OCI-LY7 (cell line): ENCODE data around the gene KIRREL3. TPM values are rescaled to one million over a fixed set of nuclear protein-coding genes. Genes with fewer than 3 reads are reported as not detected.

Experiments used
- BruUV-seq: library from RNA; stranded (reverse); fragments of 400-500 nt; replicated peaks from 2 replicates; lab custom pipeline; 2021; lab: Mats Ljungman, UMichigan
- CTCF ChIA-PET: fragments of 300-600 bp; sonication (Branson Sonifier 250); formaldehyde crosslinking; loops from one replicate; lab custom pipeline; 2022; ENCODE audit warnings: antibody characterized with exemption; ENCODE audit not compliant: unreplicated experiment; lab: Charles Lee
- POLR2A ChIA-PET: fragments of 300-600 bp; sonication (Branson Sonifier 250); formaldehyde crosslinking; loops from one replicate; lab custom pipeline; 2022; ENCODE audit warnings: antibody characterized with exemption; lab: Charles Lee
- DNase-seq: peaks from one replicate; pipeline ENCODE4 v3.0.0-alpha.2; 2015; ENCODE audit warnings: low spot score
- H2AFZ ChIP-seq: fragments of 200-600 bp; sonication (generic), shearing (Covaris generic); 2 replicates; pipeline ENCODE4 v1.6.1; 2014; ENCODE audit warnings: mild to moderate bottlenecking, antibody characterized with exemption, low read length, moderate library complexity
- H3K27ac ChIP-seq: fragments of 200-600 bp; sonication (generic); 2 replicates; pipeline ENCODE4 v1.5.1; 2014; ENCODE audit warnings: mixed run types, low read depth, mild to moderate bottlenecking, moderate library complexity, low read length, inconsistent platforms; ENCODE audit not compliant: poor library complexity, severe bottlenecking
- H3K36me3 ChIP-seq: fragments of 200-600 bp; sonication (generic); 2 replicates; pipeline ENCODE4 v1.6.1; 2014; ENCODE audit warnings: mild to moderate bottlenecking, antibody characterized with exemption, low read length, moderate library complexity, mixed read lengths; ENCODE audit not compliant: insufficient read depth
- H3K4me1 ChIP-seq: fragments of 200-600 bp; sonication (generic); 2 replicates; pipeline ENCODE4 v1.5.1; 2014; ENCODE audit warnings: mild to moderate bottlenecking, low read length; ENCODE audit not compliant: insufficient read depth, poor library complexity, severe bottlenecking
- H3K4me2 ChIP-seq: fragments of 200-600 bp; sonication (generic); 2 replicates; pipeline ENCODE4 v1.6.1; 2014; ENCODE audit warnings: mild to moderate bottlenecking, low read length
- H3K4me3 ChIP-seq: fragments of 200-600 bp; sonication (generic); 2 replicates; pipeline ENCODE4 v1.5.1; 2014; ENCODE audit warnings: mild to moderate bottlenecking, low read depth, low read length; ENCODE audit not compliant: poor library complexity, severe bottlenecking
- H3K79me2 ChIP-seq: fragments of 200-600 bp; sonication (generic); 2 replicates; pipeline ENCODE4 v1.6.1; 2016; ENCODE audit warnings: low read depth, mild to moderate bottlenecking, low read length, moderate library complexity, mixed read lengths; ENCODE audit not compliant: insufficient read depth
- H3K9me2 ChIP-seq: fragments of 200-600 bp; sonication (generic); 2 replicates; pipeline ENCODE4 v1.6.1; 2016; ENCODE audit warnings: mild to moderate bottlenecking, low read length, mixed read lengths; ENCODE audit not compliant: insufficient read depth
- H3K9me3 ChIP-seq: fragments of 200-600 bp; sonication (generic); 2 replicates; pipeline ENCODE4 v1.6.1; 2014; ENCODE audit warnings: mild to moderate bottlenecking, mixed run types, low read length, mixed read lengths
- H4K20me1 ChIP-seq: fragments of 200-600 bp; sonication (generic); 2 replicates; pipeline ENCODE4 v1.6.1; 2014; ENCODE audit warnings: mild to moderate bottlenecking, antibody characterized with exemption, low read length, moderate library complexity, mixed read lengths; ENCODE audit not compliant: insufficient read depth
- CTCF ChIP-seq: fragments of 200-600 bp; sonication (generic); conservative IDR thresholded peaks from 2 replicates; pipeline ENCODE4 v1.5.1; 2014; ENCODE audit warnings: mild to moderate bottlenecking, antibody characterized with exemption, low read length, moderate library complexity, mixed read lengths
- EZH2phosphoT487 ChIP-seq: fragments of 200-600 bp; sonication (generic); IDR thresholded peaks from 2 replicates; pipeline ENCODE4 v1.6.1; 2018; ENCODE audit warnings: low read depth, borderline replicate concordance, mild to moderate bottlenecking, mixed run types, antibody characterized with exemption, low read length, moderate library complexity, mixed read lengths
- intact Hi-C: fragments of 100-400 bp; cut with micrococcal nuclease; formaldehyde crosslinking; loops from one replicate; pipeline ENCODE4 v1.10.0; 2022; ENCODE audit not compliant: unreplicated experiment
- total RNA-seq, 2 experiments: library from RNA; depleted of rRNA in 1 of 2; stranded (reverse); fragments of >200 nt in 1 of 2; shearing (Covaris generic) in 1 of 2; gene quantifications; 2 replicates each; pipeline ENCODE4 v1.2.3, GENCODE V29; 2014 to 2022

Gene KIRREL3
- total RNA-seq, 2 experiments from 2014 or later, result not detected

- H4K20me1 ChIP-seq, result no peaks in the 10 kb centered on the region
- TF ChIP-seq EZH2phosphoT487 (no peak), CTCF (no peak)
- no peaks in the 10 kb centered on the region for H3K36me3 ChIP-seq
- POLR2A ChIA-PET, result interaction anchor here (1.1 kb wide), 1 partner anchor 15 kb away, joined by 3 read pairs; no protein-coding TSS in a partner anchor
- intact Hi-C loops, result no loop called here
- H3K4me1 ChIP-seq, result no peaks in the 10 kb centered on the region
- H3K4me3 ChIP-seq, result no peak overlapping the region
- H3K4me2 ChIP-seq, result no peak overlapping the region
- no peaks in the 10 kb centered on the region for H3K79me2 ChIP-seq
- H3K27ac ChIP-seq, result no peak overlapping the region
- CTCF ChIA-PET, result no interaction called here
- BruUV-seq, result no TSS peak
- DNase-seq, result no peak
- no peaks in the 10 kb centered on the region for H3K9me2 ChIP-seq
- H3K9me3 ChIP-seq, result no peaks in the 10 kb centered on the region
- H2AFZ ChIP-seq, result no peak overlapping the region
Measured at GRCh38 chr11:126599217-126599897, 401.2 kb downstream of the KIRREL3 start.

GRCh38 chr11:126598344-126599216 lies 402.0 kb downstream of the KIRREL3 start:
- ChIA-PET POLR2A (interaction anchor here (1.1 kb wide), 1 partner anchor 14 kb away, joined by 3 read pairs; no protein-coding TSS in a partner anchor), CTCF (no interaction called here)
- Histone ChIP-seq H3K4me1 (no peaks in the 10 kb centered on the region), H3K9me3 (no peaks in the 10 kb centered on the region), H3K79me2 (no peaks in the 10 kb centered on the region), H3K27ac (no peak overlapping the region), H3K9me2 (no peaks in the 10 kb centered on the region), H3K36me3 (no peaks in the 10 kb centered on the region), H2AFZ (no peak overlapping the region), H3K4me2 (no peak overlapping the region), H3K4me3 (no peak overlapping the region), H4K20me1 (no peaks in the 10 kb centered on the region)
- intact Hi-C loops, result no loop called here
- no peak for DNase-seq
- no TSS peak for BruUV-seq
- TF ChIP-seq CTCF (no peak), EZH2phosphoT487 (no peak)
